ENCODE measurements around the gene CEP192. TPM values are rescaled to one million over a fixed set of nuclear protein-coding genes. Genes with fewer than 3 reads are reported as not detected.
A peak's percentile ranks its signal among the peaks of the same experiment; 100 is the strongest.
"Not testable (repeated sequence)": the region's sequence is repeated elsewhere in the genome, so short reads cannot be mapped to it uniquely, and the experiment has no call there.

Gene CEP192, protein sequence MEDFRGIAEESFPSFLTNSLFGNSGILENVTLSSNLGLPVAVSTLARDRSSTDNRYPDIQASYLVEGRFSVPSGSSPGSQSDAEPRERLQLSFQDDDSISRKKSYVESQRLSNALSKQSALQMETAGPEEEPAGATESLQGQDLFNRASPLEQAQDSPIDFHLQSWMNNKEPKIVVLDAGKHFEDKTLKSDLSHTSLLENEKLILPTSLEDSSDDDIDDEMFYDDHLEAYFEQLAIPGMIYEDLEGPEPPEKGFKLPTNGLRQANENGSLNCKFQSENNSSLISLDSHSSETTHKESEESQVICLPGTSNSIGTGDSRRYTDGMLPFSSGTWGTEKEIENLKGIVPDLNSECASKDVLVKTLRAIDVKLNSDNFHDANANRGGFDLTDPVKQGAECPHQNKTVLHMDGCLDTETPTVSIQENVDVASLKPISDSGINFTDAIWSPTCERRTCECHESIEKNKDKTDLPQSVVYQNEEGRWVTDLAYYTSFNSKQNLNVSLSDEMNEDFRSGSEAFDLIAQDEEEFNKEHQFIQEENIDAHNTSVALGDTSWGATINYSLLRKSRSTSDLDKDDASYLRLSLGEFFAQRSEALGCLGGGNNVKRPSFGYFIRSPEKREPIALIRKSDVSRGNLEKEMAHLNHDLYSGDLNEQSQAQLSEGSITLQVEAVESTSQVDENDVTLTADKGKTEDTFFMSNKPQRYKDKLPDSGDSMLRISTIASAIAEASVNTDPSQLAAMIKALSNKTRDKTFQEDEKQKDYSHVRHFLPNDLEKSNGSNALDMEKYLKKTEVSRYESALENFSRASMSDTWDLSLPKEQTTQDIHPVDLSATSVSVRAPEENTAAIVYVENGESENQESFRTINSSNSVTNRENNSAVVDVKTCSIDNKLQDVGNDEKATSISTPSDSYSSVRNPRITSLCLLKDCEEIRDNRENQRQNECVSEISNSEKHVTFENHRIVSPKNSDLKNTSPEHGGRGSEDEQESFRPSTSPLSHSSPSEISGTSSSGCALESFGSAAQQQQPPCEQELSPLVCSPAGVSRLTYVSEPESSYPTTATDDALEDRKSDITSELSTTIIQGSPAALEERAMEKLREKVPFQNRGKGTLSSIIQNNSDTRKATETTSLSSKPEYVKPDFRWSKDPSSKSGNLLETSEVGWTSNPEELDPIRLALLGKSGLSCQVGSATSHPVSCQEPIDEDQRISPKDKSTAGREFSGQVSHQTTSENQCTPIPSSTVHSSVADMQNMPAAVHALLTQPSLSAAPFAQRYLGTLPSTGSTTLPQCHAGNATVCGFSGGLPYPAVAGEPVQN (N-terminal part only)
- 20.2 and 21.1 TPM in 2 replicates for total RNA-seq

DNA sequence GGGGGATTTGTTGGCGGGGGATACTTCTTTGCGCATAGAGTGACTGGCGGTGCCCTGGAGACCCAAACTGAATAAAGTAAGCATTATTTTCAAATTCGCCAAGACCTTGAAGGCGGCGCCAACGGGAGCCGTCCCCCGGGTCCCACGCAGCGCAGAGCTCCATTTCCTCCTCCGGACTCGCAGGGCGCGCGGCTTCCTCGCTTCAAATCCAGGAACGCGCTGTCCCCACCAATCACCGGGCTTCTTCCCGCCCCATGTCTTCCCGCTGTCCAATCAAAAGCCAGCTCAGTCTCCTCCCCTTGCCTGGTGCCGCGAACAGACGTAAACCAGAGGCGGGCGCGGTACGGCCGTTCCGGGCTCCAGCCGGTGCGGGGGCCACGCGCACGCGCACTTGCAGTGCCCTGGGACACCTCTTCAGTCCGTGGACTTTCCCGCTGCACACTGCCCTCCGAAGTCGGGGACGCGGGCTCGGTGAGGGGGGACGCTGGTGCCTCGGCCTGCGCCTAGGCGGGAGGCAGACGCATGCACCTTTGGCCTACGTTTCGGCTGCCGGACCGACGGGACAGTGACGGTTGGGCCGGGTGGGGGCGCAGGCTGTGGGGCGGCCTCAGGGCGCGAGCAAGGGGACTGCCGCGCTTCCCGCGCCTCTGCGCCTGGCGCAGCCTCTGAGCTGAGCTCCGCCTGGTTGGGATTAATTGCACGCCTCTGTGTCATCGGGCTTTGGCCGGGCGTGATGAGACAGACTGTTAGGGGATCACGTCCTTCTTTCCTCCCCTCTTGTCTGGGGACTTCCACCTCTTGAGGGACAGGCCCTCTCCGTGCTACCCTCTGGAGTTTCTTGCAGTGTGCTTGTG, at the start of gene CEP192:
CEP192 (plus strand) TSS at position 396 of the 854 bp plus-strand sequence. CDS start 8,063 bp downstream, outside the sequence.
- peak; percentile 96 to 99 for DNase-seq (ENCODE audit: low read depth in 2 of 2)

DNA sequence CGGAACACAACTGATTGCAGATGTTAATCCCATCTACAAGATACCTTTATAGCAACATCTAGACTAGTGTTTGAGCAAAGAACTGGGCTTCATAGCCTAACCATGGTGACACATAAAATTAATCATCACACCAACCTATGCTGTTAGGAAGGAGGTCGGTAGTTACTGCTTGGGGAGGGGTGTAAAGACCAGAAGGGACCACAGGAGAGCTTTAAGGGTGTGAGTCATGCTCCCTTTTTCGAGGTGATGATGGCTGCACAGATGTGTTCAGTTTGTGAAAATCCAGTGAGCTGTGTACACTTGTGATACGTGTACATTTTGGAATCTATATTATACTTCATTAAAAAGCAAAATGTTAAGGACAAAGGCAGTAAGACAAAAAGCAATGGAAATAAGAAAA, 47.9 kb upstream of the CEP192 start:
- DNase-seq (ENCODE audit: low read depth in 2 of 2) = no peak

DNA sequence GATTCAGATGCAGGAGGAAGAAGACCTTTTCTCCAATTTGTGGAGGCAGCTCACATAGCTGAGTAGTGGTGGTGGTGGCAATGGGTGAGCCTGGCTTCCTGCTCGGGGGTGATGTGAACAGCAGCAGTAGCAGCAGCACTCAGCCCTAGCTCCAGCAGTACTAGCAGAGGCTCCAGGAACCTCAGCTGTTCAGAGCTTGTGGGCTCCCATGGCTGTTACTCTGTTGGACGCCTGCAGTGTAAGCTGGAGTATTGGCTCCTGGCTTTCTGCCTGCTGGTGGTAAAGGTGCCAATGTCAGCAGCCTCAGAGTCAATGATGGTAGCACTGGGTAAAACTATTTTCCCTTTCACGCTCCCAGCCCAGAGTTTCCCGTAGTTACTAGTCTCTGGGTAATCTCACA, 46.5 kb upstream of the CEP192 start:
- peak; percentile 11 to 44 for DNase-seq (ENCODE audit: low read depth in 2 of 2)

DNA sequence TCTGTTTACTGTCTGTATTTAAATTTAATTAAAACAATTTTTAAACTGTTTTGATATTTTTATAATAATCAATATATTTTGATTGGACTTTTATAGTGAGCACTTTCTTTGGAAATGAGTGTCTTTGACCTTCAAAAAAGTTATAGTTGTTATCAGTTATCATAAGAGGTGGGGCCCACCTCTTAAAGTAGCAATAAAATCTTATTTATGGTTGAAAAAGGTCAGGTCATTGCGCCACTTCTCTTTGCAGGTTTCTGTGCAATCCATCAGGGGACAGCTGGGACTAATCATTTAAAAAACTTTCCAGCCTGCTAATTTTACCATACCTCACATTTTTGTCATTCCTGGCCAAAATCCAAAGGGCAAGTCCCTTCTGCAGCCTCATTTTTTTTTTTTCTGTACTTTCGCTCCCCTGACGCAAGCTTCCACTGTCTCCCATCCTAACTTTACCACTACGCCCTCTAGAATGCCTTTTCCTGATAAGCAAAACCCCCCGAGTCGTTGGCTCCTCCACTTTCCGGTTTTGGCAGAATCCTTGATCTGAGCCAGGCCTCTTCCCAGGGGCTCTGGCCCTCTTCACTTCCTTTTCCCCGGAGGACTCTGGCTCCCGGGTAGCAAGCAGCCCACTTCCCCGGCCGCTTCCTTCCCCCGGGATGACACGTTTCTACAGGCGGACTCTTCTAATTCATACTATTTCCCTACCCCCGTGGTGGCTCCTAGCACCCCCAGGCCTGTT, 44.4 kb upstream of the CEP192 start:
- DNase-seq (ENCODE audit: low read depth in 2 of 2) = peak; percentile 63 to 90

DNA sequence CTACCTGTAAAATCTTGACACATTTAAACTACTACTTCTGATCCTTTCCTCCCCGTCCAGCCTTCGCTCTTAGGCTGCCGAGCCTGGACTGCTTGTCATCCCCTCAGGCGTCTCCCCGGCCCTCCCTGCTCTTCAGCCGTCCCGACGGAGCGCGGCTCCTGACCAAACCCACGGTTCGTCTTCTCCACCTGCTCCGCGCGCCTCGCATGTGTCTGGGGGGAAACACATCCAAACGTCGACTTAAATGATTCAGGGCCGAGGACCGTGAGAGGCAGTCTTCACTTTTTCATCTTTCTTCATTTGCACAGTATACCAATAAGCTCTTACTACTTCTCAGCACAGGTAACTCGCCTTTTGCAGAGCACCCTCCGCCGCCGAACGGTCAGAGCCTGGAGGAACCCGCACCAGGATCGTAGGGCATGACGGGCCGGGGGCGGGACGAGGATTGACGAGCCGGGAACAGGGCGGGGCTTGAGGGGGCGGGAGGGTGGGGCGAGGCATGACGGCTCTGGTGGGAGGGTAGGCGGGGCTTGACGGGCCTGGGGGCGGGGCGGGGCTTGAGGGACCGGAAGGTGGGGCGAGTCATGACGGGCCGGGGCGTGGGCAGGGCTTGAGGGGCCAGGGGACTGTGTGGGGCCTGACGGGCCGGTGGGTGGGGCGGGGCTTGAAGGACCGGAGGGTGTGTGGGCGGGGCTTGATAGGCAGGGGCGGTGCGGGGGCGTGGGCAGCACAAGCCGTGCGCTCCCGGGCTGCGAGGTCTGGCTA, 43.7 kb upstream of the CEP192 start, which contains the start of gene SEH1L:
SEH1L (plus strand) TSS at position 727 of the 765 bp plus-strand sequence. CDS start 111 bp downstream, outside the sequence.
- DNase-seq (ENCODE audit: low read depth in 2 of 2) = peak; percentile 93 to 99

DNA sequence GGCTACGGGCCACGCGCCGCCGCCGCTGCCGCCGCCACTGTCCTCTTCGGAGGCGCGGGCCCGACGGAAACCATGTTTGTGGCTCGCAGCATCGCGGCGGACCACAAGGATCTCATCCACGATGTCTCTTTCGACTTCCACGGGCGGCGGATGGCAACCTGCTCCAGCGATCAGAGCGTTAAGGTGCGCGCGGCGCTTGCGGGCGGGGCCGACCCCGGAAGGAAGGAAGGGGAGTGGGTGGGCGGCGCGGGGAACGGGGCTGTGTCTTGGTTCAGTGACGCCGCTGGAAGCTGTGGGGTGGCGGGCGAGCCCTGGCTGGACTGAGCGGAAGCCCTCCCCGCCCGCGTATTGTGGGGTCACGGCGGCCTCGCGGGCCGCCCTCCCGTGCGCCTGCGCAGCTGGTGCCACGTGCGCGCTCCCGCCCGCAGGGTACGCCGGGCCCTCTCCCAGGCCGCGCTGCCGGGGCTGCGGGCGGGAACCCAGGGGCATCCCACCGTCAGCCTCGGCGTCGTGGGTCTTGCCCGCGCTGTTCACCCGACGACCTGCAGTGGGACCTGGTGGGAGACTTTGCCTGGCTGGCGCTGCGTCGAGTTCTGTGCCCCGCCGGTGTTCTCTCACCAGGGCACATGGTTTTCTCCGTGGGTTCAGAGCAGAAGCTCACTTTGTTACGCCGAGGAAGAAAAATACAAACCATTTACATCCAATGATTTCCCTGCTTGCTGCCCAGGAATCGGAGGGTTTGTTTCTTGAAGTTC, 42.9 kb upstream of the CEP192 start:
- peak; percentile 90 to 96 for DNase-seq (ENCODE audit: low read depth in 2 of 2)

DNA sequence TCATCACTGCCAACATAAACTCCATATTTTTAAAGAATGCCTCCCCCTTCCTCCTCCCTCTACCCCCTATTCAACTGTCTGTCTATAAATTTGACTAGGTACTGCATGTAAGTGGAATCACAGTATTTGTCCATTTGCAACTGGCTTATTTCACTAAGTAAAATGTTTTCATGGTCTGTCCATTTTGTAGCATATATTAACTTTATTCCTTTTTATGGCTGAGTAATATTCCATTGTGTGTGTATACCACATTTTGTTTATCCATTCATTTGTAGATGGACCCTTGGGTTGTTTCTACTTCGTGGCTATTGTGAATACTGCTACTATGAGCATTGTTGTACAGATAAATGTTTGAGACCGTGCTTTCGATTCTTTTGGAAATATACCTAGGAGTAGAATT, 32.7 kb upstream of the CEP192 start:
- DNase-seq (ENCODE audit: low read depth in 2 of 2) = no peak

DNA sequence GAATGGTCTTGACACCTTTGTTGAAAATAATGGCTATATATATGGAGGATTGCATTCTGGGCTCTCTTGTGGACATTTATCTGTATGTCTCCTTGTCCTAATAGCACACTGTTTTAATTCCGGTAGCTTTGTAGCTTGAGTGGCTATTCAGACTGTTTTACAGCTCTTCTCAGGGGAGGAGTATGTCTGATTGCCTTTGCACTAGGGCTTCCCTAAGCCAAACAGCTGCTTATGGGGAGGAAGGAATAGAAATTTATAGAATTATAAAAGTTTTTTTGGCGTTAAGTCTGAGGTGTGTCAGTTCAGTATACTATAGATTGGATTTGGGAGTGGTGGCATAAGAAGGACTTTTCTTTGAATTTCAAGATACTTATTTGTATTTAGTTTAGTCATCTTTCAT, 30.8 kb upstream of the CEP192 start:
- DNase-seq (ENCODE audit: low read depth in 2 of 2) = no peak

DNA sequence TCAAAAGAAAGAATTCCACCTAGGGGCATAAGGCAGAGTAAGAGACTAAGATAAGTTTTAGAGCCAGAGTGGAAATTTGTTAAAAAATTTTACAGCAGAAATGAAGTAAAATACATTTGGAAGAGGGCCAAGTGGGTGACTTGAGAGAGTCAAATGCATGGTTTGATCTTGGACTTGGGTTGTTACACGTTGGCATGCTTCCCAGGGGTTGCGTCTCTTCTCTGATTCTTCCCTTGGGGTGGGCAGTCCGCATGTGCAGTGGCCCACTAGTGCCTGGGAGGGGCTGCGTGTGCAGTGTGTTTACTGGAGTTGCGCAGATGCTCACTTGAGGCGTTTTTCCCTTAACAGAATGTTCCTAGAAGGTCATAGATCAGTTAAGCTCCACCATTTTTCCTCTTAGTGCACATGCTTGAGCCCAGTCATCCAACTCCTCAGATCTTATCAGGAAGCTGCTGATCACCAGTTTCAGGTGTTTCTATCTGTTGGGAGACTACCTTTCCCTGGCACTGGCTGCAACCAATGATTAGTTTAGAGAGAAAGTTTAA, 30.2 kb upstream of the CEP192 start:
- no peak for DNase-seq (ENCODE audit: low read depth in 2 of 2)

DNA sequence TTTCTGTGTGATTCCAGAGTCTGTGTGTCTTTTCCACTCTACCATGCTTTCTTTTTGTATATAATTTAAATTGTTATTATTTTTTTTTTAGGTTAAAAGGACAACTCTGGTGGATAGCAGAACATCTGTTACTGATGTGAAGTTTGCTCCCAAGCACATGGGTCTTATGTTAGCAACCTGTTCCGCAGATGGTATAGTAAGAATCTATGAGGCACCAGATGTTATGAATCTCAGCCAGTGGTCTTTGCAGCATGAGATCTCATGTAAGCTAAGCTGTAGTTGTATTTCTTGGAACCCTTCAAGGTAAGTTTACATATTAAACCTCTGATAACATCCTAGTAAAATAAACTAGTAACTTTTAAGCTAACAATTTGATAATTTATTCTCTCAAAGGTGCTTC, 28.1 kb upstream of the CEP192 start:
- DNase-seq (ENCODE audit: low read depth in 2 of 2) = no peak

DNA sequence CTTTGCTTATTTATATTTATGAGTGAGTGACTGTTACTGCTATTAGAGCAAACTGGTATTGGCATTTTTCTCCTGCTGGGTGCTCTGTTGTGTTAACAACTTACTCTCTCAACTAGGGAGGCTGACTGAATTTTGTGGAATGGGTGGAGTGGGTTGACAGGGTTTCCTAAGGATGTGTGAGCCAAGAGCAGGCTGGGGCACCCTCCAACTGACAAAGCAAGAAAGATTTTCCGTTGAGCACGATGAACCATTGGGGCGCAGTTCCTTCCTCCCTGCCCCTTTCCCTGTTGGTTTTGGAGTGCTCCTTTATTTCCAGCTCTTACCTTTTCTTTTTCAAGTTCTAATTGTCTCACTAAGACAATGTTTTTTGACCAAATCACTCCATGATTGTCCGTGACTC, 23.0 kb upstream of the CEP192 start:
- DNase-seq (ENCODE audit: low read depth in 2 of 2) = no peak

DNA sequence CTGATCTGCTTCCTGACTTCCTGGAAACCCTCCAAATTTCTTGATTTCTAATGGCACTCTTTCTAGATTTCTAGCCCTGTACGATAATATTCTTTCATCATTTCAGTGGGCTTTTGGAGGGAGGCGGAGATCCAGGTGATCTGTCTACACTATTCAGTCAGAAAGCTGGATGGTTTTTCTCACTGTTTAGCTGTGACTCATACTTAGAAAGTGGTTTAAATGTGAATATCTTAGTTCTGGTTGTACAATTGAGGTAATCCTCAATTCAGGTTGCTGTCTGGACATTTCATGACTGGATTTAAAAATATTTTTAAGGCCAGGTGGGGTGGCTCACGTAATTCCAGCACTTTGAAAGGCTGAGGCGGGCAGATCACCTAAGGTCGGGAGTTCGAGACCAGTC, 22.5 kb upstream of the CEP192 start:
- no peak for DNase-seq (ENCODE audit: low read depth in 2 of 2)

DNA sequence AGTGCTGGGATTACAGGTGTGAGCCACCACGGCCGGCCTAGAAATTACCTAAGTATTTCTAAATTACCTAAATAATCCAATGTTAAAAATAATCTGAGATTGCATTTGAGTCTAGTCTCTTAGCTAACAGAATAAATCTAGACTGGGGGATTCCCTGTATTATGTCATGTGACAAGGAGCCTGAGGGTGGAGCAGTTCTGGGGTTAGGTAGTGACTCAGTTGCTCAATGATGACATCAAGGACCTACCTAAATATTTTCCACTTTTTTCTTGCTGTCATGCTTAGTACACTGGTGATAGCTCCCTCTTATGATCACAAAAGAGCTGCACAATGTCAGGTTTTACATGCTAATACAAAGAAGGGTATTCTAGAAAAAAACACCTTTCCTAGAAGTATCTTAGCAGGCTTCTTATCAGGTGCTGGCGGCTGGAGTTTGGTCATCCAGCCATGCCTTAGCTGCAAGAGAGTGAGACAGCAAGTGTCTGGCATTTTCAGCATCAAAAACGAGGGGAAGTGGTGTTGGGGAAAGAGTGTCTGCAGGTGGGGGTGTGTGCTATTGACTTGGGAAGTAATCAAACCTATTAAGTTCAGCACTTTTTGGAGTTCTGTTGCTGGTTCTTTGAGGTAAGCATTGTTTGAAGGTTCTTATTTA, 17.5 kb upstream of the CEP192 start:
- no peak for DNase-seq (ENCODE audit: low read depth in 2 of 2)

DNA sequence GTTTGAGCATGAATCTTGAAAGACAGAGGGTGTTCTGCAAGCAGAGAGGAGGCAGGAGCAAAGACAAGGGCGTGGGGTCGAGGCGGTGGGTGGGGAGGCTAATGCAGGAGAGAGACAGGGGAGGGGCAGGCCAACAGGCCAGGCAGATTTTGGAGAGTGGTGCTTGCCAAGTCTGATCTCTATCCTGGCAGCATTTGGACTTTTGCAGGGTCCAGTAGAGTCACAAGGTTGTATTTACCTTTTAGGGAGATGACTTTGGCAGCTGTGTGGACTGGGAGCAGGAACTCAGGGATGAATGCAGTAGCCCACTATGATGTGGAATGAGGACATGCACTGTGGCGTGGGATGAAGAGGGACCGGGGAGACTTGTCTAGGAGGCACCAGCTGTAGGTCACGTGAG, 15.7 kb upstream of the CEP192 start:
- DNase-seq (ENCODE audit: low read depth in 2 of 2) = no peak

DNA sequence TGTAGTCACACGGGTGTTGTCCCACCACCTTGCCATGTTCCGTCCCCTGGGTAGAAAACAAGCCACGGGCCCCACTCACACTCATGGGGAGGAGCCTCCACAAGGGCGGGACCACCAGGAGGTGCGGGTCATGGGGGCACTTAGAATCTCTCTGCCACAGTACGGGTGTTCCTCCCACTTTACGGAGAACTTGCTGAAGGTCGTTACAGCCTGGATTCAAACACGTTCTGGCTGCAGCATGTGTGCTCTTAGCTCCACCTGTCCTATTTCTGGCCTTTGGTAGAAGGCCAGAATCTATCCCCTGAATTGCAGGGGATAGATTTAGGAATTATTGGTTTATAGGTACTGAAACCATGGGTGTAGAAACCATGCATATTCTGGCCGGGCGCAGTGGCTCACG, 14.9 kb upstream of the CEP192 start:
- DNase-seq (ENCODE audit: low read depth in 2 of 2) = no peak

DNA sequence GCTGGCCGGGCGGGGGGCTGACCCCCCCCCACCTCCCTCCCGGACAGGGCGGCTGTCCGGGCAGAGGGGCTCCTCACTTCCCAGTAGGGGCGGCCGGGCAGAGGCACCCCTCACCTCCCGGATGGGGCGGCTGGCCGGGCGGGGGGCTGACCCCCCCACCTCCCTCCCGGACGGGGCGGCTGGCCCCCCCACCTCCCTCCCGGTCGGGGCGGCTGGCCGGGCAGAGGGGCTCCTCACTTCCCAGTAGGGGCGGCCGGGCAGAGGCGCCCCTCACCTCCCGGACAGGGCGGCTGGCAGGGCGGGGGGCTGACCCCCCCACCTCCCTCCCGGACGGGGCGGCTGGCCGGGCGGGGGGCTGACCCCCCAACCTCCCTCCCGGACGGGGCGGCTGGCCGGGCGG, 11.1 kb upstream of the CEP192 start:
- not testable (repeated sequence) for DNase-seq (ENCODE audit: low read depth in 2 of 2)

DNA sequence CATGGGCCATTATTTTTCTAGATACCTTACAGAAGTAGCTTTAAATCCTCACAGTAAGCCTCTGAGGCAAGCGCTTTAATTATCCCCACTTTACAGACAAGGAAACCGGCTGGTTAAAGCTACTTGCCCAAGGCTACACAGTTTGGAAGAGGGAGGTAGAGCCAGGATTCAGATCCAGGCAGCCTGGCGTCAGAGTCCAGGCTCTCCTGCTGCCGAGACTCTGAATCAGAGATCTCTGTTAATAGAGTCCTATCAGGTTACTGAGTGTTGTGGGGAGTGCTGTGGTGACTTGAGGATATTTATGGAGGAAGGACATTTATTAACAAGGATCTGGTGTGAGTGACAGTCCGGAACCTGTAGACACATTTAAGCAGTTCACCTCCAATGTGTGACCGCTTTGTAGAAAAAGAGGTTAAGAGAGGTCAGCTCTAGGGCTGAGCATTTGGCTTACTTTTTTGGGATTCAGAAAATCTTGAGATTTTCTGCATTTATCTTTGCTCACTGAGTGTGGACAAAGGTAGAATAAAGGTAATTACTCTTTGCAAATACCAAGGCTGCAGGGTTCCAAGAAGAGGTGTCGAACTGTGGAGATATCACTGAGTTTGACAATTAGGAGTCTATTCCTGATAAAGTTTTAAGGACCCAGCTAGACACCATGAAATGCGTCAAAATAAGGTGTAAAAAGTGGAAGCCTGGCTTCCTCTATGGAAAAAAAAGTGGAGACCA, 1.6 kb upstream of the CEP192 start:
- DNase-seq (ENCODE audit: low read depth in 2 of 2) = no peak
